ENCODE data around the gene LATS2.

LATS2 gene

DNA sequence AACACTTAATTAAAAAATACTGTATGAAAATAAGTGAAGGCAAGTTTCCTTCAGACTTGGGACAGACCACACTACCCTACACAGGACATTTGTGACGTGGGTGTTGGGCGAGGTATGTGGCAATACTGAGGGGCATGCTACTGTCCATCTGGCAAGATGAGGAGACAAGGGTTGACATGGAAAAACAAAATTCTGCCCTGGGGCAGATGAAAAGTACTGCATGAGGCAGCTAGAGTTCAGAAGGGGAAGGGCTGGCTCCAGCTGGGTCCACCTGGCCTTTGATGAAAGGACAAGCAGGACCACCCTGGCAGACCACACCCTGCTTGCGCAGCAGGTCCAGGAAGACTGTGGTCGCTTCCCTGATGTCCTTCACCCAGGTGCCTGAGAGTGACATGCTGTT is 43.2 kb downstream of the LATS2 start:
- no peak for DNase-seq (ENCODE audit: low read depth in 2 of 2)

DNA sequence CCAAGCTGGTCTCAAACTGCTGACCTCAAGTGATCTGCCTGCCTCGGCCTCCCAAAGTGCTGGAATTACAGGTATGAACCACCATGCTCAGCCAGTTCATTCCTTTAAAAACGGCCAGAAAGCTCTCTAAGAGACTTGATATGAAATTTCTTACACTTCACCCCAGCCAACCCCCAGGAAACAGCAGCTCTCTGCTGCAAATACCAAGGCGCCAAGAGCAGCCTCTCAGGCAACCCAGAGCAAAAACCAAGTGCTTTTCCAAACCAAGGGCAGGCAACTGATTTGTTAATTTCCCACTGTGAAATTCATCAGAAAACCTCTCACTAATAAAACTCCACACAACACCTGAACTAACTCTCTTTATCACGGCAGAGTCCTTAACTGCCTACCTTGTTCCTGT is 44.9 kb downstream of the LATS2 start:
- DNase-seq (ENCODE audit: low read depth in 2 of 2): no peak

DNA sequence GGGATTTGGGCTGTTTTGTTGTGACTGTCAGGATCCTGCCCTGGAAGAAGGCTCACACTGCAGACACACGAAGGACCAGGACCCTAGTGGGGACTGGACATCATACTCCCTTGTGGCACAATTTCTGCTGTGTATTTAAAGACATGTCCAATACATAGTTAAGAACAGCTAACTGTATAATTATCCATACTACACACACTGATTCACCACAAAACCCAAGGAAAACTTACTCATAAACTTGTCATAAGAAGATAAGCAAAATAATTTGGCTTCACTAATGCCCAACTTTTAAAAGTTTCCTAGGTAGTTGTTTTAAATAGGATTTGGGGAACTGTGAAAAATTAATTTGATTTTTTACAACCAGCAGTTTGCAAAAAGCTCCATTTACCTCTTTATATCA is 46.1 kb downstream of the LATS2 start:
- DNase-seq (ENCODE audit: low read depth in 2 of 2): no peak

DNA sequence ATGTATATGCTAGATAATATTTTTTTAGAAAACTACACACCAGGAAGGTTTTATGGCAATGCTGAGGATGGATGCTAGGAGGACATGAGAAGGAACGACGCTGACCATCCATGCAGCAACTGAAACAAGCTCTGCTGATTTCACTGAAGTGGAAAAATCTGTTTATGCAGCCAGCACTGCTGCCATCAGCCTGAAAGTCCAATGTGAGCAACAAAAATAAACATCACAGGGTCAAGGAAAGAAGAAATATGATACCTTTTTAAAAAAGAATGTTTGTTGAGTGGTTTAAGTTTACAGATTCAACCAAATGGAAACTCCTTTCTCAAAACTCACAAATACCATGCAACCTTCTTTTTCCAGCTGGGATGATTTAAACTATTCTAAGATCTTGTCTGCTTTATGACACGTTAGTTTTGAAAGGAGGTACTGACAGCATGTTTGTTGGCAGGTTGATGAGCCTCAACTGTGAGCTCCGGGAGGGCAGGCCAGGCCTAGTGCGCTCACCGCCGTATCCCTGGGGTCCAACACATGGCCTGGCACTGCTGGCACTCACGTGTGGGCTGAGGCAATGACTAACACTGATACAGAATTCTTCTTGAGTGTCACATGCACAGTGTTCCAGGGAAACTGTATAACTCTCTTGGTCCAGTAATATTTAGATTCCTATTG is 46.8 kb downstream of the LATS2 start:
- no peak for DNase-seq (ENCODE audit: low read depth in 2 of 2)

DNA sequence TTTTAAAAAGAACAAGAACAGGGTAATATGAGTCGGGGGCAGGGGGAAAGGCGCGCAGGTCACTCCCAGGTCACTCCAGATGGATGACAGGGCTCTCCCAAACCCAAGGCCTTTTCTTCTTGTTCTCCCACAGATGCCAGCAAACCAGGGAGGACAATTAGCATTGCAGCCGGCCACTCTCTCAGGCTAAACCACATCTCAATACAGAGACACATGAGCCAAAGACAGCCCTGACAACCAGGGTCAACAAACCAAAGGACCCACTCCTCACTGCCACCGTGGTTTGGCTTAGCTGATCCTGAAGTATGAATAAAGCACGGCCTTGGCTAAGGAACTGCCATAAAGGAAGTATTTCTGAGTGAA is 47.3 kb downstream of the LATS2 start:
- DNase-seq (ENCODE audit: low read depth in 2 of 2): no peak

DNA sequence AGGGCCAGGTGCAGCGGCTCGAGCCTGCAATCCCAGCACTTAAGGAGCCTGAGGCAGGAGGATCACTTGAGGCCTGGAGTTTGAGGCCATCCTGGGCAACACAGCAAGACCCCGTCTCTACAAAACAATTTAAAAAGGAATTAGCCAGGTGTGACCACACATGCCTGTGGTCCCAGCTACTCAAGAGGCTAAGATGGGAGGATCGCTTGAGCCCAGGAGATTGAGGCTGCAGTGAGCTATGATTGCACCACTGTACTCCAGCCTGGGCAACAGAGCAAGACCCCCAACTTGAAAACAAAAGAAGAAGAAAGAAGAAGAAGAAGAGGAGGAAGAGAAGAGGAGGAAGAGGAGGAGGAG is 47.7 kb downstream of the LATS2 start:
- DNase-seq (ENCODE audit: low read depth in 2 of 2): no peak

DNA sequence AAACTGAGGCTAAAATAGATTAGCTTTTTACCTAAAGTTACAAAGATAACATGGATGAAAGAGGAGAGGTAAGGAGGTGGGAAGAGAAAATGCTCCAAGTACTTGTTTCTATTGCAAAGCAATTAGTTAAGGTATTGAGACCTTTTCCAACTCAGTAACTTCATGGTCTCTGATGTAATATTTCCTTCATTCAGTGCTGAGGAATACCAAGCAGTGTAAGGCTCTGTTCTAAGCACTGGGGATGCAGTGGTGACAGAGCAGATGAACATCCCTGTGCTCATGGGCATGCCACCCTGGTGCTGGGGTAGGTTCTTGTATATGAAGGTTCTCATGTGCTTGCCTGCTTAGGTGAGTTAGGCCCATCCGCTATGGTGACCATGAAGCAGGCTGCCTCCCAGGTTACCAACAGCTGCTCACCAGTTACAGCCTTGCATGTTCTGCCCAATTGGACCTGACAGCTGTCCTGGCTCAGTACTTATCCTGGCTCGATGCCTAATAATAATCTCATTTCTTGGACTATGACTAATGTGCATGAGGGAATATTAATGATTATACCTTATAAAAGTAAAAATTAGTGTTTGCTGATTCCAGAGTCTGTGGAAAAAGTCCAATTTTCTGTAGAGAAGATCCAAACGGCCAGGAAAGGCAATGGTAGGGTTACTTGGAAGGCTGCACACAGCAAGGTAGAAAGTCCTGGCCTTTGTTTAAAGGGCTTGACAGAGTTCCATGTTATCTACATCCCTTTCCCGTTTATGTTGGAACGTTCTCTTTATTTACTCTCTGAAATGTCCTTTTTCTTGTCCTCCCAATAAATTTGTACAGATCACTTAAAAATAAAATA is 48.3 kb downstream of the LATS2 start:
- DNase-seq (ENCODE audit: low read depth in 2 of 2): no peak

DNA sequence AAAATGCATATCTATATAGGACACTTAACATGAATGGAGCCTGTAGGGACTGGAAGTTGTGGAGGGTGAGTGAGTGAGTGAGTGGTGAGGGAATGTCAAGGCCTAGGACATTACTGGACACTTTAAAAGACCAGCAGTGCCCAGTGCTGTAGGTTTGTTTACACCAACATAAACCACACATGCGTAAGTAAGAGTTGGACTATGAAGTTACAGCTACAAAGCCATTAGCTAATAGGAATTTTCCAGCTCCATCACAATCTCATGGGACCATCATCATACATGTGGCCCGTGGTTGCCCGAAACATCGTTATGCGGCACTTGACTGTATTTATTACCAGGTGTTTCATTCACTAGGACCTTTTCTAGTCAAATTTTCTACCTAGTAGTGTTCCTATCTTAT is 49.2 kb downstream of the LATS2 start:
- DNase-seq (ENCODE audit: low read depth in 2 of 2): no peak

DNA sequence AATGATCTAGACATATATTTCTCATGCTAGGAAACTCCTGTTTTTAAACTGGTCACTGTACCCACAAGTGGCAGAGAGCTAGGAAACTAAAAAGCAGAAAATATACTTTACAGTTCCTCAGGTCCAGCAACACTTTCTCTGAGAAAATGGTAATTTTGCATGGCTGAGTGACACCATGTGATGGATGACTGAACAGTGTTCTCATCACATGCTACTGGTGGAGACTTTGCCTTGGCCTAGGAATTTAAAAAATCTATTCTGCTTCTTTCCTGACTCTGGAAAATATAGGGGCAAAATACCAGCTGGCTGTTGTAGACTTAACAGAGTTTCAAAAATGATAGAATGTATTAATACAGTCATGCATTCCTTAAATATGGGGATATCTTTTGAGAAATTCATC is 50.0 kb downstream of the LATS2 start:
- DNase-seq (ENCODE audit: low read depth in 2 of 2): no peak

DNA sequence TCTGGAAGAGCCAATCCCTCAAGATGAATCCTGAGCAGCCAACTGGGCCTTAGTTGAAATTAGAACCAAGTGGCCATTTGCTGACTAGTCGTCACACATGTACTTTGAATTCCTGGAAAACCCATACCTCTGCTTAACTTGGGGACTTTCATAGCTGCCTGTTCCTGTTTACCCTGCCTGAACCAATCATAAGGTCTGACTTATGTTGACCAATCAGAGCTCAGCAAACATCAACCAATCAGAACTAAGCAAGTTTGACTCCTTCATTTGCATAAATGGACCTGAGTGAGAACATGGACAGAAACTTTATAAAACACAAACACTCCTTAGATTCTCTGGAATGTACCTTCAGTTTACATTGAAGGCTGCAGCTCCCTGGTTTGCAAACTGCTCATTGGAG is 50.8 kb downstream of the LATS2 start:
- DNase-seq (ENCODE audit: low read depth in 2 of 2): no peak

DNA sequence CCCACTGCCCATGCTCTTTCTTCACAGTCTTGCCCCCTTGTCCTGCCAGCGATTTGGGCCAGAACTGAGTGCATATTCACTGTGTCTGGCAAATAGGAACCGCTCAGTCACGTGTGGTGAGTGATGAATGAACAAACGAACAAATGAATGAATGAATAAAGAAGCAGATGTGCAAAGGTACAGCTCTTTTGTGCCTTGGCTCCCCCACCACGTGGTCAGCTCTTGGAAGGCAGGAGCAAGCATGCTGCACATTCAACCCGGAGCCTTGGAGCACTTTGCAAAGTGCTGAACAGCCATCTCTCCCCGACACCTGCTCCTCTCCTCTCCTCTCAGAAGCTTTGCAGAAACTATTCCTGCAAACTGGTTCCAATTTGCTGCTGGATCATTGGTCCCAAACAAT is 52.4 kb downstream of the LATS2 start:
- DNase-seq (ENCODE audit: low read depth in 2 of 2): no peak

DNA sequence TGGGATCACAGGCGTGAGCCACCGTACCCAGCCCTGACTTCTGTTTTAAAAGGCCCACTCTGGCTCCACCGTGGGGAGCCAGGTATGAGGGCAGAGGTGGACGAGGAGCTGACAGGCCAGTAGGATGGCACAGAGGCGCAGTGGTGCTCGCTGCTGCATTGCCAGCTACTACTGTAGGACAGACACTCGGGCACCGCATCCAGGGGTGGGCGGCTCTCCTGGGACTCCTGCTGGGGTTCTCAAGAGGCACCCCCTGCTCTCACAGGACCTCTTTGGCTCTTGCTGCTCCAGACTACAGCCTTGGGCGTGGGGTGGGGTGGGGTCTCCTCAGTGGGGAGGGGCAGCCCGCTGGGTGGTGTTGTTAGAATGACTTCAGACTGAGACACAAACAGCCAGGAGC is 53.4 kb downstream of the LATS2 start:
- no peak for DNase-seq (ENCODE audit: low read depth in 2 of 2)

DNA sequence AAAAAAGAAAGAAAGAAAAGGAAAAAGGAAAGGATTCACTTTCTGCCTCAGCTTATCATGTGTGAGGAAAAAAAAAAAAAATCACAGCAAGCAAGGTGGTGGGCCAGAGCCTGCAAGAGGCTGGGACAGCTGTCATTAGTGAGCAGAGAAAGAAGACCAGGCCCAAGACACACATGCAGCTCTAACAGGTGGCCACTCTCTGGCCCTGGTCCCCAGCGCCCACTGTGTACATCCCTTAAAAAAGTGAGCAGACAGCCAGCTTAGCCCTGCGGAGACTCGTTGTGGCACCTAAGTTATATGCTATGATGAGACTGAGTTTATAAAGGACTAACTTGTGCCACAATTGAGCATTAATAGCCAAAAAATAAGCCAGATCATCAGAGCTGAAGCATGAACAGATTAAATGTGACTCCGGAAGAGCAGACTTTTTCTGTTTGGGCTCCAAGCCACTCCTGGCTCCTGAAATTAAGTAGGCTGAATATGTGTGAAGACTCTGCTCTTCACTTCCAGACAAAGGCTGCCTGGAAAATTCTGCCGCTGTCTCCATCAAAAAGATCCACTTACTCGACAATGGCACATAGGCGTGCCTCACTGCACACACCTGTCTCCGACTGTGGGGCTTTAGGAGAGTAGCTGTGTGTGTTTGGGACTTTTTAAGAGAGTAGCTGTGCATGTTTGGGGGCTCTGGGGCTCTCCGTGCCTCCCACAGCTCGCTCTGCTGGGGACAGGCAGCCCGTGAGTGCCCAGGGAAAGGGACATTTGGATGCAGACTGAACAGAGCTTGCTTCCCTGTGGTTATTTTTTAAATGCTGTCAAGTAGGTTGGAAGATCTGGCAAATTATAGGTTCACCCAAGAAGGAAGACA is 55.0 kb downstream of the LATS2 start:
- no peak for DNase-seq (ENCODE audit: low read depth in 2 of 2)

DNA sequence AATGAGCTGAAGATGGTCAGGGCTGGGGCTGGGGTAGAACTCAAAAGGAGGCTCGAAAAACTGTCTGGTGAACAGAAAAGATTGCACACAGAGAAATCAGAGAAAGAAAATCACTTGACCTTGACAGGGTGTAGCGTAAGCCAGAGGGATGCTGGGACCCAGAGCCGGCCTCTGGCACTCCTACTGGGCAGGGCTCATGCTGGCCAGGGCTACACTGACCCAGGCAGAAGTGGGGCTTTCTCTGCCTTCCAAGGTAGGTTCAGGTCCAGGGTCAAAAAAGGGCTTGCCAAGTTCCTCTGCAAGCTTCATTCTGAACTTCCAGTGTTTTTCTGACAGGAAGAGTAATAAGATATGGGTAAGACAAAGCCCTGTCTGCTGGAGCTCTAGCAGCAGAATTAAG is 56.2 kb downstream of the LATS2 start:
- DNase-seq (ENCODE audit: low read depth in 2 of 2): no peak

DNA sequence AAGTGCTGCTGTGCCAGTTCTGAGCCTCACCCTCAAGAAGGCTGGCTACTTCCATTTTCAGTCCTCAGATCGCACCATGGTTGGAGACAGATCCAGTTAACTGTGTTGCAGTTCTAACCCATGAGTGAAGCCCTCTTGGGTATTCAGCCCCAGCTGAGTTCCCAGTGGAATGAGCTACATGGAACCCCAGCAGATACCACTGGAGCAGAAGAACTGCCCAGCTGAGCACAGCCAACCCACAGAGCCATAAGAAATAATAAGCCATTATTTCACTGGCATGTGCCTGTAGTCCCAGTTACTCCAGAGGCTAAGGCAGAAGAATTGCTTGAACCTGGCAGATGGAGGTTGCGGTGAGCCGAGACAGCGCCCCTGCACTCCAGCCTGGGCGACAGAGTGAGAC is 59.9 kb downstream of the LATS2 start:
- no peak for DNase-seq (ENCODE audit: low read depth in 2 of 2)

DNA sequence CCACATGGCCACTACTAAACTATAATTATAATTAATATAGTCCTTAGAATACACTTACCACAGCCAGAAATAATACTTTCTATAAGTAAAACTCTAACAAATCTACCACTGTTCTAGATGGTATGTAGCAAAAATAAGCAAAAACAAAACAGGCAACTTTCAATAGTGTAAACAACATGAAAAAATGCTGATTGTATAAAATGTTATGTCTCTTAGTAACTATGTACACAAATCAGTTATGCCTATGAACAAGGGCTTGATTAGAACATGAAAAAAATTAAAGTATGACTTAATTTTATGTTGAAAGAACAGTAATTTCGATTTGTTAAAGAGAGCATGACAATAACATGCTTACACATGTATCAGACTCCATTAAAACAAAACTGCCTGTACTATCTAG is 60.7 kb downstream of the LATS2 start:
- DNase-seq (ENCODE audit: low read depth in 2 of 2): no peak

DNA sequence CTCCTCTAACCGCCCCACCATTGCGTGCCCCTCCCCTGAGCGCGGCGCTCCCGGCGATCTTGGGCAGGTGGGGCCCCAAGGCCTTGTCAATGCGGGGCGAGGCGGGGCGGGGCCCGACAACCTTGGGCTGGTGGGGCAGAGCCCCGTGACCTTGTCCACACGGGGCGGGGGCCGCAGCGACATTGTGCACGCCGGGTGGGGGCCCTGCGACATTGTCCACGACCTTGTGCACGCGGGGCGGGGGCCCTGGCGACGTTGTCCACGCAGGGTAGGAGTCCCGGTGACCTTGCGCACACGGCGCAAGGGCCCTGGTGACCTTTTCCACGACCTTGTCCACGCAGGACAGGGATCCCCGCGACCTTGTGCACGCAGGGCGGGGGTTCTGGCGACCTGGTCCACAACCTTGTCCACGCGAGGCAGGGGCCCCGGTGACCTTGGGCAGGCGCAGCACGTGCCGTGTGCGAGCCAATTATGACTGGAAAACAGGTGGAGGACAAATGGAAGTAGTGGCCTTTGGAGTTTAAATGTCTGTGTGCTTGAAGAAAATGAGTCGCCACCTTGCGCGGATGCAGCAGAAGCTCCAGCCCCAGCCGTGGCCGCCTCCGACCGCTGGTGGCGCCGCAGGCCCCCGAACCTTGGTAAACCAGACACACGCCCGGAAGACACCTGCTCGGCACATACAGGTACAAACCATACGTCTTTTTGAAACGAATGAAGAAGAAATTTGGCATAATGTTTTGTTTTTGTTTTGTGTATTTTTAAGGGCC is 62.6 kb downstream of the LATS2 start:
- DNase-seq (ENCODE audit: low read depth in 2 of 2): no peak

DNA sequence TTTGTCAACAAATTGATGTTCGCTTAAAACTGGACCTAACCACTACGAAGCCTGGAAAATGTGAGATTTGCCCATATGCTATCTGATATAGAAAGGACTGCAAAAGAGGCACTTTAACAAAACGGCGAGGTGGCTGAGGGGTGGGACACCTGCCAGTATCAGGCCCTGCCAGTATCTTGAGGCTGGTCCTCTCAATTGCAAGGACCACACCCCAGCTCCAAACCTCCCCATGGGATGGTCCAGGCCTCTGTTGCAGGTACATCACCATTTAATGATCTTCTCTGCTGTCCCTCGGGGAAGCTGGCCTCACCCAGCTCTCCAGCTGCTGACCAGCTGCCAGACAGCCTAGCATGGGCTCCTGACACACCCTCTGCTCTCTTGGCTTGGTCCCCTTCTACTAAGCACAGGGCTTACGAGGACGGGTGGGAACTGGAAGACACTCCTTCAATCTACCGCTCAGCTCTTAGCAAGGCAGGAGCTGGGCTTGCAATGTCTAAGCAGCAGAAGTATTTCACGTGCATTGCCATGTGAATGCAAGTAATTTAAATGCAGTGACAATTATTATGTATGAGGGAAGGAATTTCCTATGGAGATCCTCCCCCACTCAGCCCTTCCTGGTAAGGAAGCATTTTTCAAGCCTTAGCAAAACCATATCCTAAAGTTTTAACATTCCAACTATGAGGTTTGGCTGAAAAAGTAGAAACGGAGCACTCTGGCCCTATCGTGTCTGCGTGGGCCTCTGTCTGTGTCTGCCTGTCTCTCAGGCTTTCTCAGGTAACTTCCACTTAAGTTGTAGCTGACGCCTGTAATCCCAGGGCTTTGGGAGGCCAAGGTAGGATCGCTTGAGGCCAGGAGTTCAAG is 63.9 kb downstream of the LATS2 start:
- DNase-seq (ENCODE audit: low read depth in 2 of 2): no peak

DNA sequence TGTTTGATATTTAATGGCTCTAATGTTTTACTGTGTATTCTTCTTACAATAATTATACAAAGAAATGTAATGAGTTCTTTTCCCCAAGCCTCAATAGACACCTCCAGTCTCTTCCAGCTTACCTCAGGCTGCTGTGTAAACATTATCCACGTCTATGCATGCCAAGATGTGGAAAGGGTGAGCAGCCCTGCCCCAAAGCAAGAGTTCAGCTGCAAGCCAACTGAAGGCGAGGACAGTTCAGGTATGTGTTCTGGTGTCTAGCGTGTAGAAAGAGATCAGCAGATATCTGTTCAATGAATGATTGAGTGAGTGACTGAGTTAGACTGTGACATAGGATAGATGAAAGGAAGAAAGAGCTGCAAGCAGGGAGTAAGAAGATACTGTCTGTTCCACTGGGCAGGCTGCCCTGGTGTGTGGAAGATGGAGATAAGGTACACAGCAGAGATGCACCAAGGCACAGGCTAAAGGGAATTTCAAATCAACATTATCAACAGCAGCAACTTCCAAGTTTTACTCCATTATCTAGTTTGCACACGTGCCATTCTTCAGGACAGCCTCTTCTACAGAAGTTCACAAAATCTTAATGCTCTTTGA is 66.0 kb downstream of the LATS2 start:
- DNase-seq (ENCODE audit: low read depth in 2 of 2): no peak

DNA sequence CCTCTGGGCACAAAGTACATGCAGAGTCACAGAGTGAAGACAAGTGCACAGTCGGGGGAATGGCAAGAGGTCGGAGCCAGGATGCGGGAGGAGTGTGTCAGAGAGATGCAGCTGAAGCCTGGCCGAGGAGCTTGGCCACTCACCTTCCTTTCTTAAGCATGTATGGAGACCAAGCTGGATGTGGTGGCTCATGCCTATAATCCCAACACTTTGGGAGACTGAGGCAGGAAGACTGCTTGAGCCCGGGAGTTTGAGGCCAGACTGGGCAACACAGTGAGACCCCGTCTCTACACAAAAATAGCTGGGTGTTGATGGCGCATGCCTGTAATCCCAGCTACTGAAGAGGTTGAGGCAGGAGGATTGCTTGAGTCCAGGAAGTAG is 67.0 kb downstream of the LATS2 start:
- no peak for DNase-seq (ENCODE audit: low read depth in 2 of 2)

All from stimulated activated CD4-positive, alpha-beta T cell treated with anti-CD3 and anti-CD28 coated beads, Interleukin-4, amount 100 ng/mL, for 48 hours (primary cell).